RWPE2 (cell line): ENCODE data around the gene XPNPEP2.
A peak's percentile ranks its signal among the peaks of the same experiment; 100 is the strongest.

Experiments
- ATAC-seq: fragments of 200-7000 bp; cut with Tn5 transposase; 3 replicates; pipeline ENCODE4 v1.9.1; 2021; ENCODE audit warnings: low read depth
- DNase-seq: peaks from one replicate; pipeline ENCODE4 v3.0.0-alpha.2; 2020; ENCODE audit warnings: low spot score
- H3K27ac ChIP-seq: fragments of 450-650 bp; 2 replicates; pipeline ENCODE4 v1.5.1; 2017; ENCODE audit warnings: mild to moderate bottlenecking; ENCODE audit not compliant: poor library complexity, severe bottlenecking
- H3K27me3 ChIP-seq: fragments of 250-450 bp; sonication (Bioruptor Pico); 2 replicates; pipeline ENCODE4 v1.5.1; 2021; ENCODE audit warnings: mild to moderate bottlenecking, moderate library complexity; ENCODE audit not compliant: insufficient read depth, poor library complexity, severe bottlenecking
- H3K36me3 ChIP-seq: fragments of 250-450 bp; sonication (Bioruptor Pico); 2 replicates; pipeline ENCODE4 v1.5.1; 2020; ENCODE audit warnings: low read depth, mild to moderate bottlenecking, moderate library complexity
- H3K4me1 ChIP-seq: fragments of 250-450 bp; sonication (Bioruptor Pico); 2 replicates; pipeline ENCODE4 v1.5.1; 2021; ENCODE audit warnings: mild to moderate bottlenecking, moderate library complexity; ENCODE audit not compliant: insufficient read depth, poor library complexity, severe bottlenecking
- H3K4me3 ChIP-seq: fragments of 250-450 bp; sonication (Bioruptor Pico); 2 replicates; pipeline ENCODE4 v1.5.1; 2021; ENCODE audit warnings: mild to moderate bottlenecking, moderate library complexity; ENCODE audit not compliant: severe bottlenecking
- H3K9me3 ChIP-seq: fragments of 250-450 bp; sonication (Bioruptor Pico); 2 replicates; pipeline ENCODE4 v1.5.1; 2021; ENCODE audit warnings: mild to moderate bottlenecking, moderate library complexity; ENCODE audit not compliant: severe bottlenecking
- CTCF ChIP-seq: fragments of 450-650 bp; IDR thresholded peaks from one replicate; pipeline ENCODE4 v1.5.1; 2017; ENCODE audit warnings: mild to moderate bottlenecking, moderate library complexity; ENCODE audit not compliant: poor library complexity, severe bottlenecking

Gene XPNPEP2

GRCh38 chrX:129698150-129698549 lies 40.6 kb upstream of the XPNPEP2 start:
- TF ChIP-seq CTCF: no peak
- DNase-seq: no peak
- H3K9me3 ChIP-seq: no peaks in the 10 kb centered on the region
- H3K27ac ChIP-seq: no peak overlapping the region
- peak; percentile 93 for ATAC-seq
- peaks cover 9% of the 10 kb centered on the region for H3K4me1 ChIP-seq
- H3K27me3 ChIP-seq: no peaks in the 10 kb centered on the region
- H3K36me3 ChIP-seq: no peaks in the 10 kb centered on the region
- H3K4me3 ChIP-seq: no peak overlapping the region

GRCh38 chrX:129700536-129700935 lies 38.2 kb upstream of the XPNPEP2 start:
- Histone ChIP-seq H3K9me3 (no peaks in the 10 kb centered on the region), H3K27me3 (no peaks in the 10 kb centered on the region)

DNA sequence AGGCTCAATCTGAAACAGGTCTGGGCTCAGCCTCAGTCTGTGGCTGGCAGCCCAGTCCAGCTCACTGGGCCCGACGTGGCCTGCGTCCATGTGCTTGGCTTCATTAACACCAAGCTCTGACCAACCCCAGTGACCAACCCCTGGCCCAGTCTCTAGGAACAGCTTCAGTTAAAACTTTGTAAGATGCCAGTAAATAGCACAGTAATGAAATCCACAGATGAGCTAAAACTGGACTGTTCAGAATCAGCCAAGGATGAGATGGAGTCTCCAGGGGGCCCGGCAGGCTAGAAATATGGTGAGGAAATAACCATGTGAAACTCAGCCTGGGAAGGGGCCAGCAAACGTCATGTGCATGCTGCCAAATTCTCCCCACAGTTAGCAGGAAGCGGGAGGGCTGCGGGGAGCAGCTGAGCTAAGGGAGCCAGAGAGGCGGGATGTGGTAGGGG lies 37.1 kb upstream of the XPNPEP2 start:
- Histone ChIP-seq H3K27ac (no peak overlapping the region), H3K4me1 (peaks cover 9% of the 10 kb centered on the region), H3K36me3 (no peaks in the 10 kb centered on the region), H3K9me3 (no peaks in the 10 kb centered on the region), H3K27me3 (no peaks in the 10 kb centered on the region), H3K4me3 (no peak overlapping the region)
- DNase-seq: no peak
- ATAC-seq: no peak
- TF ChIP-seq CTCF: no peak

More at GRCh38 chrX:129700536-129700935, 38.2 kb upstream of the XPNPEP2 start:
- H3K27ac ChIP-seq: no peak overlapping the region
- no peak overlapping the region for H3K4me3 ChIP-seq
- ATAC-seq: no peak
- H3K4me1 ChIP-seq: peaks cover 9% of the 10 kb centered on the region
- no peak for DNase-seq
- H3K36me3 ChIP-seq: no peaks in the 10 kb centered on the region
- no peak for TF ChIP-seq CTCF

DNA sequence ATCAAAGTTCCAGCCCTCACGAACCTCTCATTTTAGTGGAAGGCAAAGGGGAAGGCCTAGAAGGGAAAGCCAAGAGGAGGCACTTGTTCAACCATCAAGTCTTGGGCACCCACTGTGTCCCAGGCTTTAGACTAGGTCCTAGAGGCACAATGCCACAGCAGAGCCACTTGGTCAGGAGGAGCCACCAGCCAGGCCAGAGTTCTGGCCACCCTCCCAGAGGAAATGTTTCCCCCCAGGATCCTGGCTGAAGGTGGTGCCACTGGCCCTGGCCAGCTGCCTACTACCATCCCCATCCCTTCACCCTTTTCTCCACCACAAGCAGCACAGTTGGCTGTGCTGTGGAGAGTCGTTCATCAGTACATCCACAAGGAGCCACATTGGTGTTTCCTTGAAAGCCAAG lies 34.3 kb upstream of the XPNPEP2 start:
- Histone ChIP-seq H3K36me3 (no peaks in the 10 kb centered on the region), H3K4me1 (no peaks in the 10 kb centered on the region), H3K27me3 (no peaks in the 10 kb centered on the region), H3K9me3 (no peaks in the 10 kb centered on the region), H3K27ac (no peak overlapping the region), H3K4me3 (no peak overlapping the region)
- ATAC-seq (no peak), DNase-seq (no peak)
- TF ChIP-seq CTCF: no peak

DNA sequence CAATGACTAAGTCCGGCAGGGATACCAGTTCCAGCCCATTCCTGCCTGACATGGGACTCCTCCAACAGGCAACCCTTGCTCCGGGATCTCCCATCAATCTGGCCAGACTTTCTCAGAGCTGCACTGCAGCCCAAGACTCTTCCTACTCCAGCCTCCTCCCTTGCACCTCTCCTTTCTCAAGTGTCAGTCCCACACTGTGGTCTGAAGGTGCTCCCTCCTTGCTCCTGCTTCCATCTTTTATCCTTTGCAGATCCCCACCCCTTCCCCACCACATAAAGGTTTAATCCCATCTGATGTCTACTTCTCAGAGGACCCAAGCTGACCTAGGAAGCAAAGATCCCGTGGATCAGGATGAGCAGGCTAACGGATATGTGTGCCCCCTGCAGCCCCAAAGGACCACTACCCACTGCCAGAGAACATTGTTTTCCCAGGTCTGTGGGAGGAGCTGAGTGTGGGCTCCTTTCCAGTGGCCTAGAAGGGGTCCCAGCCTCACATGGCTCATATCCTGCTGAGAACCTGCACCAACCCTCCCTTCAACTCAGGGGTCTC lies 33.3 kb upstream of the XPNPEP2 start:
- no peaks in the 10 kb centered on the region for H3K9me3 ChIP-seq
- H3K4me3 ChIP-seq: no peak overlapping the region
- no peaks in the 10 kb centered on the region for H3K27me3 ChIP-seq
- H3K36me3 ChIP-seq: no peaks in the 10 kb centered on the region
- H3K27ac ChIP-seq: no peak overlapping the region
- DNase-seq: no peak
- H3K4me1 ChIP-seq: no peaks in the 10 kb centered on the region
- ATAC-seq: no peak
- no peak for TF ChIP-seq CTCF
